Embryonic facial prominence (tissue), 1 donor: ENCODE results near the gene CNTN4.
"Not testable (repeated sequence)": the region's sequence is repeated elsewhere in the genome, so short reads cannot be mapped to it uniquely, and the experiment has no call there.

ENCODE experiments used
- DNase-seq: peaks from one replicate; pipeline ENCODE4 v3.0.0-alpha.2; 2016; ENCODE audit errors: extremely low spot score

Gene CNTN4

DNA sequence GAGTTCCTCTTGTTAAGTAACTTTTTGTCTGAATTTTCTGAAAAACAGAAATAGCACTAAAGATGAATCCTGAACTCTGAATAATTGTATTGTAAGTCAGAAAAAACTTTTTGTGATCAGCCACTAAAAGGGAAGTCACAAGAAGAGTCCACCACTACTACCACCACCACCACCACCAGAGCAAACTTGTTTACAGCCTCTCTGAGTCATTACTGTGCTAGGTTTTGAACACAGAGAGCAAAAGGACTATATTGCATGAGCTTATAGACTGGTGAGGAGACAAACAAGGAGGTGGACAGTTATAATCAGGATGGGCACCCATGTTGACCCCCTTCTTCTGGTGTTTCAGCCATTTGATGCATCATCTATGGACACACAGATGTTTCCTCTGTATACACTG lies 869.8 kb downstream of the CNTN4 start:
- DNase-seq: no peak

DNA sequence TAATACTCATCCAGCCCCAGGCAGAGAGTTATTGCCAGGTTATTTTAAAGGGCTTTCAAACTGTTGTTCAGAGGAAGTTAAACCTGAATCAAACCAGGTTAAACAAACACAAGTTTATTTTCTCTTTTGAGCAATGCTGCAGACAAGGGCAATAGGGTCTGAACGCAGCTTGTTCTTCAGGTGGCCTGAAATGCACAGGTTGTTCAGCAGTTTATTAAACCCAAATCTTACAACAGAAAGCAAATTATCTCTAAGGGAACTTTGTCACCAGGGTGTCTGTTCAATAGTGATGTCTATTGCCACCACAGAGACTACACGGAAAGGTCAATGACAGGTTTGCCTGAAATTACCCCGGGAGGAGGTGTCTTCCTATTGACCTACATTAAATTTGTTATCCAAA lies 877.5 kb downstream of the CNTN4 start:
- no peak for DNase-seq

DNA sequence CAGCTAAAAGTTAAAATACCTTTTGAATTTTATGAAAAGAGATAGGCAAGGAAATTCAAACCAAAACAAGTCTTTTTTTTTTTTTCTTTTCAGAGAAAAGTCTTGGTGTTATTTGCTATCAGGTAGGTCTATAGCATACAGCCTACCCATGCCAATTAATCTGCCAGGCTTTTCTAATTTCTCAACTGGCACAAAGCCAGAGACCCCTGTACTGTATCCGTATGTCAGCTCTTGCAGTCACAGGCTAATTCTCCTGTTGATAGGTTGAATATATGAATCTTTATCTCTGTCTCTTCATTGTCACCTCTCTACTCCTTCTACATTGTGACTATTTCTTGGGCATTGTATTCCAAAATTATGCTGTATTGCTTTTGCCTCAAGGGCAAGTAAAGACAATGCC lies 878.1 kb downstream of the CNTN4 start:
- DNase-seq: no peak

DNA sequence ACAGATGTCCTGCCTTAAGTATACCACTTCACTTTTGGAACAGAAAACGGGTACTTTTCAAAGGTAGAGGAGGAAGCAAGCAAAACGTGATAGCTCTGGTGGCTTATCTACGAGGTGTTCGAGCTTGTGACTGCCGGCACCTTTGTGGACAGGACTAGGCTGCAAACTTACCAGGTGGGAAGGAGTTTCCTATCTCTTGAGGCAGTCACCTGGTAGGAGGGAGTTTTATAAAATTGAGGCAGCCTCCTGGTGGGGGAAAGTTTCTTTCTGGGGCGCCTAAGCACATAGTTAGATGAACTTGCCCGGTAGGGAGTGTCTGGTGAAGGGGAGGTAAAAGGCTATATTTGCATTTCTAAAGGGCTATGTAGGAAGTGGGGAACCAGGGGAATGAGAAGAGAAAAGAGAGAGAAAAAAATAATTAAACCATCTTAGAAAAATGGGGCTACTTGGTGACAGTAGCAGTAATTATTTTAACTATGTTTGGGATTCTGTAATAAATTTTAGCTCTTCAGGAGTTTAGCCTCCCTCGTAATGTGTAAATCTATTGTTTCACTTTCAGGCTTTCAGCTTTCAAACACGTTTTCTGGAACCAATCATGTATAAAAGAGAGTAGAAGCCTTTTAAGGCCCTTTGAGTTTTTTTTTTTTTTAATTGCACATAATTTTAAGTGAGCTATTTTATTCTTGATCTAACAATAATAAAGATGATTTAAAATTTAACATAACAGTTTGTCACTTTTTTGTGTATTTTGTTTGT lies 880.5 kb downstream of the CNTN4 start:
- DNase-seq: no peak

DNA sequence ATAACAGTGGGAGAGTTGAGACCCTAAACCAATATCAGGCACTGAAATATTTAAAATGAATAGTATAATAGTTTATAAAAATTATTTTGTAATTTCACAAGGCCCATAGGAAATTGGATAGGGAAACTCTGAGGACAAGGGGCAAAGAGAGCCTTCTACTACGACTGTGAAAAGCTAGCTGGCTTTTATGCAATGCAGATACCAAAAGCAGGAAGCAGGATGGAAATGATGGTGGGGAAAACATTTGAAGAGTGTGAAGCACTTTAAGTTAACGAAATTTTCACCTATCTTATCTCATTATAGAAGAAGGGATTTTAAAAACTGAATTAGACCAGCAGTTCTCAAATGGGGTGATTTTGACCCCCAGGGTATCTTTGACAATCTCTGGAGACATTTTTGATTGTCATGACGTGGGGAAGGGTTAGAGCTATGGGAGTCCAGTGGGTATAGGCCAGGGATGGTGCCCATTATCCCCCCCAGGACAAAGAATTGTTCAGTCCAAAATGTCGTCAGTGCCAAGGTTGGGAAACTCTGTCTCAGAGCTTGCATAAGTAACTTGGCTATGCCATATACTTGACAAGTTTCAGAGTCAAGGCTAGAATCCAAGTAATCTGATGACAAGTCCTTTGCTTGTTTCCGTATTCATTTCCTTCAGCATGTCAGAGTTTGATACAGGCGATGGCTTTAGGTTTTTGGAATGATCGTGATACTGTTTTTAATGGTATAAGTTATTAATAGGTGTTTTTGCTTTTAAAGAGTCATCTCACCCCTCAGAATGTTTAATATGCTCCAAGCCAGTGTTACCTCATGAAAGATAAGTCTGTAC lies 885.6 kb downstream of the CNTN4 start:
- DNase-seq: no peak

DNA sequence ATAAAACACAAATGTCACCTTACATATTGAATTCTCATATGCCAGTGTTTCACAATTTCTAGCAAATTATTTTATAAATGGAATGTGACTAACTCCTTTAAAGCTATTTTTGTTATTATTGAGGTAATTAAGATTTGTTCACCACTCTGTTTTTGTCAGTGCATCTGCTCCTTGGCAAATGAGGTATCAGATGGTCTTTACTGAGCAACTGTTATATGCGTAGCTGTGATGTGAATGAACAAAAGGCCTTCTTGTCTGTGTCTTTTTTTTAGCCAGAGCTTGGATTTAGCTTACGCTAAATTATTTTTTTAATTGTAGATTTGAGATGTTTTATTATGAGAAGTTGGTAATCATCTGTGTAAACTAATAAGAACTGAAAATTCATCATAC lies 886.2 kb downstream of the CNTN4 start:
- no peak for DNase-seq

DNA sequence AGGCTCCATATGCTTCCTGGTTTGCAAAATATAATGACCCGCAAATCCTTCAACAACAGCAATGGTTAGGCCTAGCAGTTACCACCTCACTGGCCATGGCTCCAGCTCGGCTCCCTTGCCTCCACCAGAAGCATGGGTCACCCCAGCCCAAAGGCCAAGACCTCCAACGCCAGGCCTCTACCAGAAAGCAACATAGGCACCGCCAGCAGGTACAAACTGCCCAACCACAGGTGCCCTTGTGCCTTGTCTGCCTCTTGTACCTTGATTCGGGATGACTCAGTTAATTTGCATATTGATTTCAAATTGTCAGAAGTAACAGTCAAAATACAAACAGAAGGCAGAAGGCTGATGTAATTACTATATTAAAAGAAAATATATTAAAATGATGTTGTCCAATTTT lies 886.8 kb downstream of the CNTN4 start:
- no peak for DNase-seq

DNA sequence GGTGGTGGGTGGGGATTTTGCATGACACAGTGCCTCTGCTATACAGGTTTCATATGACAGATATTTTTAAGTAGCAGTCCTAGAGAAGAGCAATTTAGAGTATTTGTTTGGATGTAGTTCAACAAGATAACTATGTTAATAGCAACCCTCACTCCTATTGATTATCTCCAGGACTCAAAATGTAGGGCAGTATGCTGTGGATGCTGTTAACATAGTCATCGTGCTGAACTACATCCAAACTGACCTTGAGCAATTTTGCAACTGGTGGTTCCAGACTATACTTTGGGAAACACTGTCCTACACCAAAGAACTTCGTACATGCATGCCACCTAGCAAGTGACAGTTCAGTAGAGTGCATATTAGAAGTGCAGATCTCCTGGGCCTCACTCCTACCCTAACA lies 893.9 kb downstream of the CNTN4 start:
- no peak for DNase-seq

DNA sequence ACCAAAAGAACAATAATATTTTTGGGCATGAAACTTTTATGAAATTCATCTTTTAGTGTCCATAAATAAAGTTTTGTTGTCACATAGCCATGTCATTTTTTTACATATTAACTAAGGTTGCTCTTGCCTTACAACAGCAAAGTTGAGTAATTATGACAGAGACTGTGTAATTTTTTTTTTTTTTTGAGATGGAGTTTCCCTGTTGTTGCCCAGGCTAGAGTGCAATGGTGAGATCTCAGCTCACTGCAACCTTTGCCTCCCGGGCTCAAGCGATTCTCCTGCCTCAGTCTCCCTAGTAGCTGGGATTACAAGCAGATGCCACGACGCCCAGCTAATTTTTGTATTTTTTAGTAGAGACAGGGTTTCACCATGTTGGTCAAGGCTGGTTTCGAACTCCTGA lies 894.5 kb downstream of the CNTN4 start:
- DNase-seq: not testable (repeated sequence)

DNA sequence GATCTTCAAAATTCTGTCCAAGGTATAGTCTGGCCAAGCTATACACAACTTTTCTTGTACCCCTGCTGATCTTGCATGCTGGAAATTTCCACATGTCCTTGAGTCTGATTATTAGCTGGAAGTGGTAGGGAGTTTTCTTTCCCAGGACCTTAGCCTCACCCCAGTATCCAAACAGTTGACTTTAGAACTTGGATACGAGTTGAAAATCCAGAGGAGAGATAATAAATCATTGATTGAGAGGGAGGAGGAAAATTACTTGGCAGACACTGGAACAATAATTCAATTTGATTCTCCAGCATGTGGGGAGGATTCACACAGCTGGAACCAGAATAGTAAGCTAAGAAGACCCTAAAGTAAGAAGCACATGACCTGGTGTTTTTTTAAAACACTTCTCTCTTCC lies 895.1 kb downstream of the CNTN4 start:
- DNase-seq: no peak

DNA sequence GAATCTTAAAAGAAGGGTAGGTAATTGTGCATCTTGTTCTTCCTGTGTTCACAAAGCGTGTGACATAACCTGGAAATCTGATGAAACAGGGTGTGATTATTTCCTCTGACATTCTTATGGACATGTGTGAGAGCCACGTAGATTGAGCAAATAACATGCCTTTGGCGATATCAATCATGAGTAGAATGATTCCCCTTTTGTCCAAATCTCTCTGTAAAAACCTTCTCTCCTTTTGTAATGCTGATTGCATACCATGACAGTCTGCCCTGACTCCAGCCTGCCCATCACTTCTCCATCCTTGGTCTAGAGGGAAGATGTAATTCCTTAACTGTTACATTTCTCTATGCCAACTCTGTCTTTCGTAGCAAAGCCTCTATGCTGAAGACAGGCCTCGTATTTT lies 896.5 kb downstream of the CNTN4 start:
- DNase-seq: no peak

DNA sequence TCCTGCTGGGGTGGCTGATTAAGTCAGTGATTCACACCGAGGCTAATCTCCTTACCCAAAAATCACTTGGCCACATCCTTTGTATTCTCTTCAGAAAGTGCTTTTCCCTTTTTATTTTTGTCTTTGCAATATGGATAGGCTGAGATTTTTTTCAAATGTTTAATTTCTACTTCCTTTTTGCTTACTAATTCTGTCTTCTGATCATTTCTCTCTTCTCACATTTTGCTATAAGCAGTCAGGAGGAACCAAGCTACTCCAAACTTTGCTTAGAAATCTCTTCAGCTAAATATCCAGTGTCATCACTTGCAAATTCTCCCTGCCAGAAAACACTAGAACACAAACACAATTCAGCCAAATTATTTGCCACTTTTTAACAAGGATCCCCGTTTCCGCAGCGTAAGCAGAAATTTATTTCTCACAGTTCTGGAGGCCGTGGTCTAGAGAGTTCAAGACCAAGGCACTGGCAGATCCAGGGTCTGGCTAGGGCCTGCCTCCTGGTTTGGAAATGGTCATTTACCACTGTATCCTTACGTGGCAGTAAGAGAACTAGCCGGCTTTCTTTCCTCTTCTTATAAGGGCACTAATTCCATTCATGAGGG lies 906.6 kb downstream of the CNTN4 start:
- no peak for DNase-seq

DNA sequence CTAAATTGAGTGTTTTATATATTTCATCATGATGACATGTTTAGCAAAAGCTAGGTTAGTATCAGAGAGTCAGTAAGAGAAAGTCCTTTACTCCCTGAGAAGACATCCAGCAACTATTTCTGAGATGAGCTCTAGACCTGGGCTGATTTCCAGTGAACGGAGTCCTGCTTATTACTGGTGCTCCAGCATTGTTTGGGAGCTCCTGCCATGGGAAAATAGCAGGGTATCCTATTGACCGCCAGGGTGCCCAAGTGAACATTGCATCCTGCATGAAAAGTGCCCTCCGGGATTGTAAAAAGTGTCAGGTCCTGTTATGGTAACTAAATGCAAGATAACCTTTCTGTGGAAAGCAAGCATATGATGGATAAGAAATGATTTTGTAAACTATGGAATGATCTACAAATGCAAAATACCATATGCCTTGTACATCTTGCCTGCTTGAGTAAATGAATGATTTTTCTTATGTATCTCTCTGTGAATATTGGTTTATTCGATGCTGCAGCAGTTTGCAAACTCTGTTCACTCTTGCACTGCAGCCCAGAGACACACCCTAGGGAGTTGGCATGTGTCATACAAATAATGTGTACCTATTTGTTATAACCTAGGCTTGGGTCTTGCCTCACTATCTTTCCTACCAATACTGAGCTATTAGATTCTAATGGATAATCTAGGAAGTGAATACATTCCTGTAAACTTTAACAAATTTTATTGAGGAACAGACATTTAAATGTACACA lies 914.8 kb downstream of the CNTN4 start:
- no peak for DNase-seq

DNA sequence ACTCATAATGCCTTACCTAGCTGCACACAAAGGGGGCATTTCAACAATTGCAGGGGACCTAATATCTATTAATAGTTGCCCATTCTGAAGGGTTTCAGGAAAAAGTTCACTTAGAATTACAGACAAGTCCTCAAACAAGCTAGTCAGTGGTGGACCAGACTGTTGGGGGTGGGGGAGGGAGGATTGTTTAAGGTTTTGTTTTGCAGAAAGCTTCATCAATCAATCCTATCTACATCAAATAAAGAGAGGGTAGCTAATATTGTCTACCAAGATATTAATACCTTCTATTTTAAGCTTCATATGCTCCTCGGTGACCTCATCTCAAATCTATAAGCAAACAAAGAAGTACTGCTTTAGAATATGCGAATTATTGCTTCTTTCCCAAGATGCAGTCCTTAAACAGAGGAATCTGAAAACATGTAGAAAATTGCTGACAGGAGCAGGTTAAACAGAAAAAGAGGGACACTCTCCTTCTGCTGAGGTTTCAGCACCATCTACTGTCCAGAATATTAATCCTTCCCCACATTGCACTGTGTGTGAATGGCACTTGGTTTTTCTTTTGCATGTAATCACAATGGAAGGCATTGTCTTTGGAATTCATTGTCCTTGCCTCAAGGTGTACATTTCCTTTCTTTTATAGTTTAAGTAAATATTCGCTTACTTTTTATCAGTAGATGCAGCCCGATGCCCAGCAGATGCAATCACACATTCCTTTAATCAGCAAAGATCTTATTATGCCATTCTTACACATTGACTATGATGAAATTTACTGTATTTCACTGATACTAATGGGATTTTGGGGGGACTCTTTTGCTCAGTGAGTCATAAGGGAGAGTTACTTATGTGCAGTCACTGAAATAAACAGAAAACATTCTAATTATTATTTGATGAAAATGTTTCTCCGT lies 916.8 kb downstream of the CNTN4 start:
- DNase-seq: peak; percentile 63

DNA sequence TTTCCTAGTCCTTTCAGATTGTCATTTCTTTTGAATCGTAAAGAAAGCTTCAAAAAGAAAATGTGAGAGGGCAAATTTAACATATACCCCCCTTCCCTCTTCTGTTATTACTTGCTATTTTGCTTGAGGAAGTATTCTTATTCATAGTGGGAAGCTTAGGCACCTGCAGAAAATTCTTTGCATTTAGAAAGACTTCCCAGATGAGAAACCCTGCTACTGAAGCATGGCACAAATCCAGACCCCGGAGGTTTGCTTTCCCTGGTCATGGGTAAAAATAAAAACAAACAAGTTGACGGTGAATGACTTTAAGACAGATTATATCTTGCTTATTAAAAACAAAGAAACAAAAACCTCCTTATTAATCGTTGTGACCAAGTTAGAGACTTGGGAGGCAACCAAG lies 917.6 kb downstream of the CNTN4 start:
- no peak for DNase-seq

DNA sequence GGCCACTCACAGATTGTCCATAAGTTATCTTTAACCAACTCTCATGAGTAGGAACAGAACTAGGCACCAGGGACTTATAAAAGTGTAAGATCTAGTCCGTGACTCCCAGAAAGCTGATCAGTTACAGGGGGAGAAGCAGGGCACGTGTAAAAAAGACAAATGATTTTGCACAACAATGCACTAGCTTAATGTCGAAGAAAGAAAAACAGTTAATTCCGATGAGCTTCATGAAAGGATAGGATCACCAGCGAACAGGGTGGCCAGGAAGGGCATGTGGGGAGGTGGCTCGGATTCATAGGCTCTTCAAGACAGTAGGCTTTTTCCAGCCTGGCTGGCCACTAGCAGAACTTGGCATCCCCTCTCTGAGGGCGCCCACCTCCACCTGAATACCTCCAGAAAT lies 921.5 kb downstream of the CNTN4 start:
- no peak for DNase-seq

DNA sequence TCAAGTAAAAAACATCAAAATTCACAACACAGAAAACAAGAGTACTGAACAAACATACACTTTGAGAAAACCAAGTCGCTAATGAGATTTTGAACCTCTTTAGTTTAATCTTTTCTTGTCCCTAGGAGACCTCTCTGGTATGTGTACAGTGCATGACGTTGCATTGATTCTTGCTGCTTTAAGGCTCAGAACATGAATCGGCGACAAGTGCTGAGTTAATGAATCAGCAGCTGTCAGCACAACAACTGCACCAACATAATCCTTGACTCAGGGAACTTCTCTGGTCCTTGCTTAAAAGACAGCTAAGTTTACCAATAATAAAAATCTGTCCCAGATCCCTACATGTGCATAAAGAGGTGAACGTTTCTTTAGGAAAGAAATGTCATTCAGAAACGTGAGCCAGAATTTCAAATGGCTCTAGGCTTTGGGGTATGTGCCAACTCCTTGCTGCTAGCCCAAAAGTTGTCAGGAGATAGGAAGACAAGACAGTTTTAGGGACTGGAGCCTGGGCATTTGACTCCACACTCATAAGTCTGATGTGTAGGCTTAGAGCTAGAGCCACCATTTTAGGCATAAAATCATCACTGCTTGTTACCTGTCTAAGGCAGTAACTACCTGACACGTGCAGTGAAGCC lies 924.6 kb downstream of the CNTN4 start:
- DNase-seq: no peak

DNA sequence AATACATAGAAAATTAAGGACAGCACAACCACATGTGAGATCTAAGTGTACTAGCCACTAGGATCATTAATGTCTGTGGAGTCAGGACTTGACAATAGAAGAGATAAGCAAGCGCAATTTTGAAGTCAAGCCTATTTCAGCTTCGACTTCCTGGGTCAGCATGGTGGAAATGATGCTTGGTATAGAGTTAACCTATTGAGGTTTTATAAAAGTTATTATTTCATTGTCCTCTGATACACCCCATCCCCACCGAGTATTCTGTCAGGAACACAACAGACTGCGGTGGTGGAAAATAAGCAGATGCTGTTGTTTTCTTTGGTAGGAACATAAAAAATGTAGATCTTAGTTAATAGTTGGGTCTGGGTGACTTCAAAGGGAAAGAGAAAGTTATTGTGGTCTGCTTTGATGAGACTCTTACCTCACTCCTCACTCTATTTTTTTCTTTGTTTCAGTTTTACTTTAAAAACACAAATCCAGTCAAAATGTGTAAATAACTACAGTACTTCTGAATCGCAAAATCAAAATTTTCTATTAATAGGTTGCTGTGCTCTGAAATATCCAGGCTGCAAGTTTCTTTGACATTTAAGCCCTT lies 929.4 kb downstream of the CNTN4 start:
- DNase-seq: no peak

DNA sequence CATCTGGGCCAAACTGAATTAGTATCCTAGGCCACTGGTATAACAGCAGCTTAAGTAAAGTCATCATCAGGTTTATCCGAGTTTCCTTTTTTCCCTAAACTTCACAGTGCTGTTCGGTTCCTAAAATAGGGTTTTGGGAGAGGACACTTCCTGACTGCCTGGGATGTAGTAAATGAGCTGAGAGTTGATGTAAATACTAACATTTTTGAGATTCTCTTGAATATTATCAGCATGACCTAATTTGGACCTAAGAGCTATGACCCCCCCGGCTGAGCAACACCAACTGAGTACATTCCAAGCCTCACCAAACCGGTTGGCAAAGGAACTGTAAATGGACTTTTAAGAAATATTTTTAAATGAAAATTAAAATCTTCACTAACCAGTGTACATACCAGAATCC lies 932.7 kb downstream of the CNTN4 start:
- no peak for DNase-seq

DNA sequence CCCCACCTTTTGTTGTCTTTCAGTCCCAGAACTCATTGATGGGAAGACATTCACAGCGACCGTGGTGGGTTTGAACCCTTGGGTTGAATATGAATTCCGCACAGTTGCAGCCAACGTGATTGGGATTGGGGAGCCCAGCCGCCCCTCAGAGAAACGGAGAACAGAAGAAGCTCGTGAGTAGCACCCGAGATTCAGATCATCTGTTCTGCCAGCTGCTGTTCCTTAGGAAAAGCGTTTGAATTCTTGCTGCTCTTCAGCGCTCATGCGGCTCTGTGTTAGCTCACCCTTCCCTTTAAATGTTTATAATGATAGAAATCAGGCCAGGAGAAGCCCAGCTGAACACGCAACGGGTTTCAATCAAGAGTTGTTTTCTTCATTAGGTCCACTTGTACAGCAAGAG lies 938.5 kb downstream of the CNTN4 start:
- no peak for DNase-seq
